HEK293 (cell line): ENCODE data around the gene S100A3.

Experiments
- FEZF1 ChIP-seq: fragments of 450-650 bp; formaldehyde crosslinking; IDR thresholded peaks from 2 replicates; pipeline ENCODE4 v1.5.1; 2016; ENCODE audit warnings: missing biosample characterization, missing genetic modification characterization
- KLF17 ChIP-seq: fragments of 450-650 bp; formaldehyde crosslinking; IDR thresholded peaks from 2 replicates; pipeline ENCODE4 v1.5.1; 2016; ENCODE audit warnings: missing biosample characterization, missing genetic modification characterization
- KLF9 ChIP-seq: fragments of 450-650 bp; formaldehyde crosslinking; IDR thresholded peaks from 2 replicates; pipeline ENCODE4 v1.5.1; 2016; ENCODE audit warnings: missing biosample characterization, missing genetic modification characterization, low read depth
- OSR2 ChIP-seq: fragments of 450-650 bp; formaldehyde crosslinking; IDR thresholded peaks from 2 replicates; pipeline ENCODE4 v1.5.1; 2016; ENCODE audit warnings: missing biosample characterization, missing genetic modification characterization
- SP2 ChIP-seq: fragments of 450-650 bp; formaldehyde crosslinking; IDR thresholded peaks from 2 replicates; pipeline ENCODE4 v1.5.1; 2016; ENCODE audit warnings: missing biosample characterization, missing genetic modification characterization
- ZBTB11 ChIP-seq: fragments of 450-650 bp; formaldehyde crosslinking; conservative IDR thresholded peaks from 2 replicates; pipeline ENCODE4 v1.5.1; 2016; ENCODE audit warnings: low read depth, missing biosample characterization, missing genetic modification characterization
- ZBTB21 ChIP-seq: fragments of 450-650 bp; formaldehyde crosslinking; IDR thresholded peaks from 2 replicates; pipeline ENCODE4 v1.5.1; 2017; ENCODE audit warnings: missing biosample characterization, missing genetic modification characterization
- ZBTB6 ChIP-seq: fragments of 450-650 bp; formaldehyde crosslinking; IDR thresholded peaks from 2 replicates; pipeline ENCODE4 v1.5.1; 2017; ENCODE audit warnings: missing biosample characterization, missing genetic modification characterization
- ZEB2 ChIP-seq: fragments of 450-650 bp; formaldehyde crosslinking; IDR thresholded peaks from 2 replicates; pipeline ENCODE4 v1.5.1; 2016; ENCODE audit warnings: missing biosample characterization, missing genetic modification characterization
- ZNF133 ChIP-seq: fragments of 450-650 bp; formaldehyde crosslinking; IDR thresholded peaks from 2 replicates; pipeline ENCODE4 v1.5.1; 2016; ENCODE audit warnings: missing biosample characterization, missing genetic modification characterization
- ZNF138 ChIP-seq: fragments of 450-650 bp; formaldehyde crosslinking; IDR thresholded peaks from 2 replicates; pipeline ENCODE4 v1.5.1; 2016; ENCODE audit warnings: missing biosample characterization, missing genetic modification characterization, borderline replicate concordance
- ZNF148 ChIP-seq: fragments of 450-650 bp; formaldehyde crosslinking; IDR thresholded peaks from 2 replicates; pipeline ENCODE4 v1.5.0; 2017; ENCODE audit warnings: missing biosample characterization, missing genetic modification characterization, borderline replicate concordance
- ZNF221 ChIP-seq: fragments of 450-650 bp; formaldehyde crosslinking; IDR thresholded peaks from 2 replicates; pipeline ENCODE4 v1.5.1; 2017; ENCODE audit warnings: missing biosample characterization, missing genetic modification characterization, borderline replicate concordance
- ZNF248 ChIP-seq: fragments of 450-650 bp; formaldehyde crosslinking; IDR thresholded peaks from 2 replicates; pipeline ENCODE4 v1.5.1; 2017; ENCODE audit warnings: missing biosample characterization, missing genetic modification characterization
- ZNF280C ChIP-seq: fragments of 450-650 bp; formaldehyde crosslinking; IDR thresholded peaks from 2 replicates; pipeline ENCODE4 v1.5.1; 2016; ENCODE audit warnings: missing biosample characterization, missing genetic modification characterization
- ZNF398 ChIP-seq: fragments of 450-650 bp; formaldehyde crosslinking; IDR thresholded peaks from 2 replicates; pipeline ENCODE4 v1.5.1; 2017; ENCODE audit warnings: missing biosample characterization, missing genetic modification characterization
- ZNF449 ChIP-seq: fragments of 450-650 bp; formaldehyde crosslinking; IDR thresholded peaks from 2 replicates; pipeline ENCODE4 v1.5.1; 2017; ENCODE audit warnings: missing biosample characterization, mild to moderate bottlenecking, missing genetic modification characterization, moderate library complexity
- ZNF510 ChIP-seq: fragments of 450-650 bp; formaldehyde crosslinking; IDR thresholded peaks from 2 replicates; pipeline ENCODE4 v1.5.1; 2018; ENCODE audit warnings: mild to moderate bottlenecking, missing genetic modification characterization, missing biosample characterization; ENCODE audit not compliant: insufficient replicate concordance
- ZNF521 ChIP-seq: fragments of 450-650 bp; formaldehyde crosslinking; IDR thresholded peaks from 2 replicates; pipeline ENCODE4 v1.5.1; 2017; ENCODE audit warnings: missing biosample characterization, mild to moderate bottlenecking, missing genetic modification characterization
- ZNF621 ChIP-seq: fragments of 450-650 bp; formaldehyde crosslinking; IDR thresholded peaks from 2 replicates; pipeline ENCODE4 v1.5.1; 2017; ENCODE audit warnings: missing biosample characterization, missing genetic modification characterization
- ZNF670 ChIP-seq: fragments of 450-650 bp; formaldehyde crosslinking; IDR thresholded peaks from 2 replicates; pipeline ENCODE4 v1.5.1; 2016; ENCODE audit warnings: missing biosample characterization, missing genetic modification characterization, low read depth
- ZNF704 ChIP-seq: fragments of 450-650 bp; formaldehyde crosslinking; IDR thresholded peaks from 2 replicates; pipeline ENCODE4 v1.5.1; 2016; ENCODE audit warnings: missing biosample characterization, missing genetic modification characterization
- ZSCAN23 ChIP-seq: fragments of 450-650 bp; formaldehyde crosslinking; IDR thresholded peaks from 2 replicates; pipeline ENCODE4 v1.5.1; 2016; ENCODE audit warnings: missing biosample characterization, missing genetic modification characterization

Gene S100A3

GRCh38 chr1:153565529-153566374 lies 16.7 kb upstream of the S100A3 start, which contains the start of gene S100A2 (continued):
- TF ChIP-seq ZBTB11 (tag by site-specific recombination): no peak
- TF ChIP-seq ZBTB21 (tag by site-specific recombination): peak; percentile 72
- no peak for TF ChIP-seq ZBTB6 (tag by site-specific recombination)
- no peak for TF ChIP-seq OSR2 (tag by site-specific recombination)
- peak; percentile 88 for TF ChIP-seq ZNF398 (tag by site-specific recombination)
- TF ChIP-seq ZNF621: no peak
- no peak for TF ChIP-seq ZNF148
- TF ChIP-seq ZNF510 (tag by site-specific recombination): no peak
- no peak for TF ChIP-seq ZNF221 (tag by site-specific recombination)
- TF ChIP-seq ZNF449 (tag by site-specific recombination): no peak
- no peak for TF ChIP-seq ZEB2 (tag by site-specific recombination)
- TF ChIP-seq KLF9 (tag by site-specific recombination): 0 out of 2 replicates have a peak, but pooled peaks have one; percentile 17
- no peak for TF ChIP-seq ZNF248
- TF ChIP-seq ZNF133 (tag by site-specific recombination): no peak
- peak; percentile 73; the same call in 1 of the 2 replicates for TF ChIP-seq KLF17 (tag by site-specific recombination)
- TF ChIP-seq ZNF138 (tag by site-specific recombination): no peak
- TF ChIP-seq FEZF1 (tag by site-specific recombination): no peak
- no peak for TF ChIP-seq ZNF521
- no peak for TF ChIP-seq ZNF670 (tag by site-specific recombination)
- TF ChIP-seq ZNF280C (tag by site-specific recombination): no peak
- no peak for TF ChIP-seq ZSCAN23 (tag by site-specific recombination)
- TF ChIP-seq ZNF704 (tag by site-specific recombination): no peak
- TF ChIP-seq SP2 (tag by site-specific recombination): peak; percentile 37
